GM12874 (cell line): ENCODE results near the gene PECR.

Source experiments
- TF ChIP-seq, protein P1 (sequence below): IDR thresholded peaks from 2 replicates; pipeline ENCODE4 v1.5.1; 2011; ENCODE audit warnings: low read depth, mild to moderate bottlenecking, control low read depth, low read length, moderate library complexity; ENCODE audit not compliant: insufficient read depth

PECR gene

DNA sequence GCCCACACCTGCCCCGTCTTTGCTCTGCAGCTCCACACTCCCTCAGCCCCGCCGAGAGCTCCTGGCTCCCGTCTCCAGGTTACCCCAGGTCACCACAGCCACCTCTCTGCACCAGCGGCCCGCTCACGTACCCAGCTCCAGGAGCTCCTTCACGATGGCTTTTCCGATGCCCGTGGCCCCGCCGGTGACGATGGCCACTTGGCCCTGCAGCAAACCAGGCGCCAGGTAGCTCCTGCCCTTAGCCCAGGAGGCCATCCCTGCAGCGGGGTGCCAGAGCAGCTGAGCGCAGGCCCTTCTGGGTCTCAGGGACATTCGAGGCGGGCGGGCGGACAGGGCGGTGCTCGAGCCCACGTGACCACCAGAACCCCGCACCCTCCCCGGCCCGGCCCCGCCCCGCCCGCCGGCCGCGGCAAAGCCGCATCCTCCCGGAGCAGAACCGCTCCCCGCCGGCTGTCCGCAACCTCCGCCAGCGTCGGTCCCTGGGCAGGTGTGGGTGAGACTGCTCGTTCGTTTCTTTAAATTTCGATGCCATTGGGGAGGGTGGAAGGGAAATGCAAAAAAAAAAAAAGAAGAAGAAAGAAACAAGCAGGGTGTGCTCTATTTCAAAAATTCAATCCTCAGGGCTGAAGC, at the start of gene PECR, which contains the start of gene TMEM169:
PECR (minus strand) TSS at position 323 of the 630 bp plus-strand sequence; CDS start at position 255, 68 bp downstream.
TMEM169 (plus strand) TSS at position 433 of the 630 bp plus-strand sequence. CDS start 14,045 bp downstream, outside the sequence.
- TF ChIP-seq, protein P1, sequence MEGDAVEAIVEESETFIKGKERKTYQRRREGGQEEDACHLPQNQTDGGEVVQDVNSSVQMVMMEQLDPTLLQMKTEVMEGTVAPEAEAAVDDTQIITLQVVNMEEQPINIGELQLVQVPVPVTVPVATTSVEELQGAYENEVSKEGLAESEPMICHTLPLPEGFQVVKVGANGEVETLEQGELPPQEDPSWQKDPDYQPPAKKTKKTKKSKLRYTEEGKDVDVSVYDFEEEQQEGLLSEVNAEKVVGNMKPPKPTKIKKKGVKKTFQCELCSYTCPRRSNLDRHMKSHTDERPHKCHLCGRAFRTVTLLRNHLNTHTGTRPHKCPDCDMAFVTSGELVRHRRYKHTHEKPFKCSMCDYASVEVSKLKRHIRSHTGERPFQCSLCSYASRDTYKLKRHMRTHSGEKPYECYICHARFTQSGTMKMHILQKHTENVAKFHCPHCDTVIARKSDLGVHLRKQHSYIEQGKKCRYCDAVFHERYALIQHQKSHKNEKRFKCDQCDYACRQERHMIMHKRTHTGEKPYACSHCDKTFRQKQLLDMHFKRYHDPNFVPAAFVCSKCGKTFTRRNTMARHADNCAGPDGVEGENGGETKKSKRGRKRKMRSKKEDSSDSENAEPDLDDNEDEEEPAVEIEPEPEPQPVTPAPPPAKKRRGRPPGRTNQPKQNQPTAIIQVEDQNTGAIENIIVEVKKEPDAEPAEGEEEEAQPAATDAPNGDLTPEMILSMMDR, result no peak

DNA sequence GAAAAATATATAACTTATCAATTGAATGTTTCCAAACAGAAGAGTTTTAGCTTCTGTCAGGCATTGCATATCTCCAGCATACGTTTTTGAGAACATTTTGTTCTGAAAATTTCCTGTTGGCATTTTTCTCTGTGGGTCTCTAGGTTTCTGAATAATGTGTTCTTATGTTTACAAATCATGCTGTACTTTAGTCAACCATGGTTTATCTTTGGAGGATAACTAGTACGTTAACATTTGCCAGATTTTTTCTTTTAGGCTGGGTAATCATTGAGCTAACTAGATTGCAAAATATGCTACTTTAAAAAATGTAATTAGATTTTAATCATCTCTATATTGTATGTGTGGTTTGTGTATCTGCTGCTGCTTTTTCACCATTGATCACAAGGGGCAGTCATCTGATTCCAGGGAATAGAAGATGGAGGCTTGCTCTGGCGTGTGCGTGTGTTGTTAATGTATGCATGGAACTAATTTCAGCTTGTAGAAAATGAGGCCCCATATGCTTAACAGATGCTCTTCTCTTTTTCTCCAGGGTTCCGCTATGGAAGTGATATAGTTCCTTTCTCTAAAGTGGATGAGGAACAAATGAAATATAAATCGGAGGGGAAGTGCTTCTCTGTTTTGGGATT, 48.9 kb upstream of the PECR start:
- TF ChIP-seq, protein P1, result no peak

DNA sequence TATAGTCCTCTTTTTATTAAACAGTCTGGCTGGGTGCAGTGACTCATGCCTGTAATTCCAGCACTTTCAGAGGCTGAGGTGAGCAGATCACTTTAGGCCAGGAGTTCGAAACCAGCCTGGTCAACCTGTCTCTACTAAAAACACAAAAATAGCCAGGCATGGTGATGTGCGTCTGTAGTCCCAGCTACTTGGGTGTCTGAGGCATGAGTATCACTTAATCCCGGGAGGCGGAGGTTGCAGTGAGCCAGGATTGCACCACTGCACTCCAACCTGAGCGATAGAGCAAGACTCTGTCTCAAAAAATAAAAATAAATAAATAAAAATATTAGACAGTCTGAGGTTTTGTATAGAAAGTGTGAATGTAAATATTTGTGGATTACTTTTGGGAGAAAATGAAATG, 45.3 kb upstream of the PECR start:
- TF ChIP-seq, protein P1, result no peak

DNA sequence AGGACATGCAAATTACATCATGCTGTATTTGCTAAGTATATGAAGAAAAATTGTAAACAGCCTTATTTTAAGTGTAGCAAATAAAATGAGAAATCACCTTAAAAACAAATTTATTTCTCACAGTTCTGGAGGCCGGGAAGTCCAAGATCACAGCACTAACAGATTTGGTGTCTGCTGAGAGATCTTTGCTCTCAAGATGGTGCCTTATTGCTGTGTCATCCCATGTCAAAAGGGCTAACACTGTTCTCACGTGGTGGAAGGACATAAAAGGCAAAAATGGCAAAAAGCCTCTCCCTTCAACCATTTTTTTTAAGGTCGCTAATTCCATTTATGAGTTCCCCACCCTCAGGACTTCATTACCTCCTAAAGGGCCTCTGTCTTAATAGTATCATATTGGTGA, 39.6 kb upstream of the PECR start:
- TF ChIP-seq, protein P1, result no peak

DNA sequence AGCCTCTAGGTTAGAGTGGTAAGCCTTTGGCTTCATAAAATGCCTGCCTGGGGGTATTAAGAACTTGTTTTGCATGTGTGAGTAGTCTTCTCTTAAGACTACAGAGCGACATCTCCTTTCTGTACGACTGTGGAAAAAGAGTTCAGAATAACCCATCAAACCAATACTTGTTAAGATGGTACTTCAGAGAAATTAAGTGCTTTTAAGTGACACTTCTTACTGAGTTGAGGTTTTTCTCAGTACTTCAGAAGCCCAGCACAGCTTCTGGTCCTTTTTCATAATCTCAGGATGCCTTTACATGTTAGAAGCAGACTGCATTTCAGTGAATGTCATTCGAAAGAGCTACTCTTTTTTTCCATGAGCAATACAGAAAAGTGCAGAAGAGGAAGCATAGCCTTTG, 38.4 kb upstream of the PECR start:
- TF ChIP-seq, protein P1, result no peak

DNA sequence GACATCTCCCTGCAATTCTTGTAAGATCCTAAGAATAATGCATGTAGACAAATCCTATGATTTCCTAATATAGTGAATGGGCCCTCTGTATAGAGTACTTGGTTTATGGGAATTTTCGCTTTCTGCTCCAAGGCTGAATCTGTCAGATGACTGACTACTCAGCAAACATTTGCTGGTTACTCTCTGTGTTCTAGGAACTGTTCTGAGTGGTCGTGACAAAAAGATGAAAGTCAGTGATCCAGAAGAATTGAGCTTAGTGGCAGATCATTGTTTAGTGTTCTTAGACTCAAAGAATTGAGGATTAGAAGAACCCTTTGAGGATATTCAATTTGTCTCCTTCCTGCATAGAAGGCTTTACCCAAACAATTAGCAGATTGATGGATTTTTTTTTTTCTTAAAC, 37.5 kb upstream of the PECR start:
- TF ChIP-seq, protein P1, result no peak

DNA sequence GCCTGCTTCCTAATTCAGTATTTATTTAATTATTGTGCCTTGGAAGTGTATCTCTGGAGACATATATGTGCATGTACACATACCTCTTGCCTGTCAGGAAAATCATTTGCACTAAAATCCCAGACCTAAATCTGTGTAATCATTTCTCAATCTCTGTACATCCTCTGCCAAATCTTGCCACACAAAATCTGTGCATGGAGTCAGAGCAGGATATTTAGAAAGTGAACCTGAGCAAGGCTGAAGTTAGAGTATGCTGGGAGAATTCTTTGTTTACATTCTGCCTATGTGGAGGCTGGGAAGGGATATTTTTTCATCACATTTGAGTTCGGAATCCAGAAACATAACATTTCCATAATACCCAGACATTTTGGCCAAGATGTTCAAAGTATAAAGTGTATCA, 36.9 kb upstream of the PECR start:
- TF ChIP-seq, protein P1, result no peak
